CD1c-positive myeloid dendritic cell (primary cell): ENCODE measurements around the gene PLEKHH2.
"Not testable (repeated sequence)": the region's sequence is repeated elsewhere in the genome, so short reads cannot be mapped to it uniquely, and the experiment has no call there.

ENCODE experiments used
- DNase-seq: peaks from one replicate; pipeline ENCODE4 v3.0.0-alpha.2; 2016; ENCODE audit errors: extremely low spot score

The PLEKHH2 gene

GRCh38 chr2:43717322-43717721, 80.3 kb downstream of the PLEKHH2 start:
- DNase-seq: peak; percentile 58

GRCh38 chr2:43718530-43719124, 81.6 kb downstream of the PLEKHH2 start:
- DNase-seq: no peak

GRCh38 chr2:43724728-43725526, 87.9 kb downstream of the PLEKHH2 start:
- no peak for DNase-seq

GRCh38 chr2:43725711-43726246, 88.7 kb downstream of the PLEKHH2 start:
- DNase-seq: no peak

GRCh38 chr2:43726961-43727633, 90.0 kb downstream of the PLEKHH2 start:
- not testable (repeated sequence) for DNase-seq

- no peak for DNase-seq
Observed at GRCh38 chr2:43727634-43728014, 90.6 kb downstream of the PLEKHH2 start.

- no peak for DNase-seq
Observed at GRCh38 chr2:43729491-43730174, 92.6 kb downstream of the PLEKHH2 start.

GRCh38 chr2:43731211-43731610, 94.2 kb downstream of the PLEKHH2 start:
- DNase-seq: no peak

GRCh38 chr2:43736637-43737036, 99.6 kb downstream of the PLEKHH2 start:
- no peak for DNase-seq

- DNase-seq: no peak
Observed at GRCh38 chr2:43737097-43737854, 100.2 kb downstream of the PLEKHH2 start.

GRCh38 chr2:43737855-43738254, 100.8 kb downstream of the PLEKHH2 start:
- no peak for DNase-seq

GRCh38 chr2:43738257-43738656, 101.2 kb downstream of the PLEKHH2 start:
- no peak for DNase-seq

GRCh38 chr2:43743706-43744105, 106.6 kb downstream of the PLEKHH2 start:
- DNase-seq: no peak

- DNase-seq: no peak
Observed at GRCh38 chr2:43745457-43745856, 108.4 kb downstream of the PLEKHH2 start.

GRCh38 chr2:43748333-43748732, 111.3 kb downstream of the PLEKHH2 start:
- no peak for DNase-seq

- DNase-seq: no peak
Observed at GRCh38 chr2:43749583-43749982, 112.5 kb downstream of the PLEKHH2 start.

- DNase-seq: no peak
Observed at GRCh38 chr2:43751476-43751990, 114.5 kb downstream of the PLEKHH2 start.

- DNase-seq: no peak
Observed at GRCh38 chr2:43752302-43752701, 115.2 kb downstream of the PLEKHH2 start.

- DNase-seq: no peak
Observed at GRCh38 chr2:43754180-43754579, 117.1 kb downstream of the PLEKHH2 start.

GRCh38 chr2:43758739-43759138, 121.7 kb downstream of the PLEKHH2 start:
- DNase-seq: no peak

GRCh38 chr2:43759195-43759594, 122.1 kb downstream of the PLEKHH2 start:
- DNase-seq: no peak
